Peyer's patch (tissue), 4 donors: ENCODE measurements around the gene PCDHGA11. TPM values are rescaled to one million over a fixed set of nuclear protein-coding genes. Genes with fewer than 3 reads are reported as not detected.
"Not testable (repeated sequence)": the region's sequence is repeated elsewhere in the genome, so short reads cannot be mapped to it uniquely, and the experiment has no call there.

Experiments used
- DNase-seq, 3 donors: peaks; one replicate each; pipeline ENCODE4 v3.0.0-alpha.2; 2017 to 2019
- H3K27ac ChIP-seq, 4 donors: fragments of 200-600 bp; sonication (generic); one replicate each; pipeline ENCODE4 v1.5.1; 2016 to 2019
- H3K27me3 ChIP-seq, 2 donors: fragments of 200-600 bp; sonication (generic); one replicate each; pipeline ENCODE4 v1.5.1; 2019
- H3K36me3 ChIP-seq, 3 donors: fragments of 200-600 bp; sonication (generic); one replicate each; pipeline ENCODE4 v1.5.1; 2016 to 2019
- H3K4me1 ChIP-seq, 4 donors: fragments of 200-600 bp; sonication (generic); one replicate each; pipeline ENCODE4 v1.5.1; 2016 to 2019
- H3K4me3 ChIP-seq, 4 donors: fragments of 200-600 bp; sonication (generic); 1 replicate in 3 of 4; 2 replicates in 1 of 4; pipeline ENCODE4 v1.5.1; 2016 to 2019; ENCODE audit warnings: mild to moderate bottlenecking in 1 of 4
- H3K9me3 ChIP-seq, 4 donors: fragments of 200-600 bp; sonication (generic); one replicate each; pipeline ENCODE4 v1.5.1; 2016 to 2019; ENCODE audit warnings: mild to moderate bottlenecking in 1 of 4
- CTCF ChIP-seq, 6 experiments: fragments of 450-650 bp in 4 of 6; fragments of 200-600 bp in 2 of 6; sonication (generic) in 1 of 6; IDR thresholded peaks; one replicate each; pipeline ENCODE4 v1.5.1; 2017 to 2019; ENCODE audit warnings: antibody characterized with exemption in 6 of 6, mild to moderate bottlenecking in 3 of 6, moderate library complexity in 1 of 6
- POLR2A ChIP-seq, 2 donors: fragments of 450-650 bp; IDR thresholded peaks; one replicate each; pipeline ENCODE4 v1.5.1; 2017; ENCODE audit warnings: antibody characterized with exemption in 2 of 2, mild to moderate bottlenecking in 2 of 2, moderate library complexity in 2 of 2
- total RNA-seq, 4 donors: library from RNA; depleted of rRNA; stranded (reverse); fragments of >200 nt; gene quantifications; one replicate each; pipeline ENCODE4 v1.1.0, GENCODE V29; 2016

PCDHGA11 gene
- total RNA-seq, 4 donors from 2014 or later = 1.1 to 5.0 (median 2.4) TPM

GRCh38 chr5:141430332-141431113, 9.7 kb downstream of the PCDHGA11 start, which contains the start of gene PCDHGA12:
Gene PCDHGA12, plus strand, starts transcription at chr5:141430507. Its CDS starts 253 bp downstream, at chr5:141430760.
- peak in 5 of 6 experiments; percentile 9 to 23 (median 11) for TF ChIP-seq CTCF (IDR thresholded peaks at IDR 0.05)
- TF ChIP-seq POLR2A (IDR thresholded peaks at IDR 0.05) = no peak
- Histone ChIP-seq H3K4me1 (no peaks in the 10 kb centered on the region), H3K36me3 (no peaks in the 10 kb centered on the region), H3K27ac (no peak within 1 kb of the TSS), H3K27me3 (no peaks in the 10 kb centered on the region), H3K9me3 (peaks cover 0 to 84% (median 9%) of the 10 kb centered on the region in 4 donors), H3K4me3 (peak within 1 kb of the TSS in 3 of 4 donors; percentile 16 to 23 (median 21))
- peak in 1 of 3 donors; percentile 40 for DNase-seq

DNA sequence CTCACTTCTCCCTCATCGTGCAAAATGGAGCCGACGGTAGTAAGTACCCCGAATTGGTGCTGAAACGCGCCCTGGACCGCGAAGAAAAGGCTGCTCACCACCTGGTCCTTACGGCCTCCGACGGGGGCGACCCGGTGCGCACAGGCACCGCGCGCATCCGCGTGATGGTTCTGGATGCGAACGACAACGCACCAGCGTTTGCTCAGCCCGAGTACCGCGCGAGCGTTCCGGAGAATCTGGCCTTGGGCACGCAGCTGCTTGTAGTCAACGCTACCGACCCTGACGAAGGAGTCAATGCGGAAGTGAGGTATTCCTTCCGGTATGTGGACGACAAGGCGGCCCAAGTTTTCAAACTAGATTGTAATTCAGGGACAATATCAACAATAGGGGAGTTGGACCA, 10.4 kb downstream of the PCDHGA11 start:
- DNase-seq = no peak
- peak overlapping the region in 2 of 4 donors; percentile 21 to 23 for H3K4me3 ChIP-seq

GRCh38 chr5:141432308-141432707, 11.5 kb downstream of the PCDHGA11 start:
- H3K27ac ChIP-seq, H3K4me3 ChIP-seq, H3K36me3 ChIP-seq, H3K27me3 ChIP-seq, DNase-seq, H3K4me1 ChIP-seq: not testable (repeated sequence)
- H3K9me3 ChIP-seq = peaks cover 0 to 68% (median 9%) of the 10 kb centered on the region in 4 donors

More for the DNA sequence above, 10.4 kb downstream of the PCDHGA11 start:
- Histone ChIP-seq H3K27ac (no peak overlapping the region), H3K4me1 (no peaks in the 10 kb centered on the region), H3K9me3 (peaks cover 0 to 79% (median 9%) of the 10 kb centered on the region in 4 donors), H3K36me3 (no peaks in the 10 kb centered on the region), H3K27me3 (no peaks in the 10 kb centered on the region)
- no peak for TF ChIP-seq CTCF (IDR thresholded peaks at IDR 0.05)
- TF ChIP-seq POLR2A (IDR thresholded peaks at IDR 0.05) = no peak

- H3K4me3 ChIP-seq = not testable (repeated sequence)
Measured at GRCh38 chr5:141432726-141433125, 11.9 kb downstream of the PCDHGA11 start.

DNA sequence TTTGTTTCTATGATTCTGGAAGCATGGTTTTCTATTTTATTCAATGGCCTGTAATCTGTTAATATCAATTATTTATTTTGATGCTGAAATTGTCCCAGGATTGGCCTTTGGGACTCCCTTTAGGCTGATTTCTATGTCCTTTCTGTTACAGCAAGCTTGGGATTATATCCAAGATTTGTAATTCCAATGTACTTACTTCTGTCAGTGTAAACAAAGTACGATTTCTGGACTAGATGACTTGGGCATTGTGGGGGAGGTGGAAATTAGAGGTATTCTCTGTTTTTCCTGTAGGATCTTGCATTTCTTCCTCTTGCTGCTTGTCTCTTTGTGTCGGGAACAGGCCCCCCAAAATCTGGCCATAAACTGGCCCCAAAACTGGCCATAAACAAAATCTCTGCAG, 13.2 kb downstream of the PCDHGA11 start:
- H3K9me3 ChIP-seq = peaks cover 0 to 54% (median 3%) of the 10 kb centered on the region in 4 donors
- no peak for TF ChIP-seq CTCF (IDR thresholded peaks at IDR 0.05)
- no peak for DNase-seq

More at GRCh38 chr5:141432726-141433125, 11.9 kb downstream of the PCDHGA11 start:
- H3K9me3 ChIP-seq = peaks cover 0 to 64% (median 7%) of the 10 kb centered on the region in 4 donors
- DNase-seq, H3K36me3 ChIP-seq, H3K27ac ChIP-seq, H3K27me3 ChIP-seq, H3K4me1 ChIP-seq: not testable (repeated sequence)

DNA sequence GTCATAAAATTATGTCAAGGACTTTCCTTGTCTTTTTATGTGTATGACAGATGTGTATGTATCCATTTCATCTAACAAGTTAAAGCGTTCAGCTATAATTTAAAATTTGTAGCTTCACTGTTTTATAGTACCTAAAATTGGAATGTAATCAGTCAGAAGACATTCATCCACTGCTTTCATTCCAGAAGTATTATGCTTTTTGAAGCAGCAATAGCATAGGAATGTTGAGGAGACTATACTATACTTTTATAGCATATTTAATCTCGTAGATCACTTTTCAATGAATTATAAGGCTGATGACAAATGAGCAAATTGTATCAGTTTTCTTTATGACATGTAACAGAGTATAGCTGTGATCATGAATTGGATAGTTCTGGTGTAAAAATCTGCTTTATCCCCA, 16.4 kb downstream of the PCDHGA11 start:
- no peak for TF ChIP-seq CTCF (IDR thresholded peaks at IDR 0.05)
- no peak for TF ChIP-seq POLR2A (IDR thresholded peaks at IDR 0.05)
- Histone ChIP-seq H3K27ac (no peak overlapping the region), H3K4me1 (no peaks in the 10 kb centered on the region), H3K36me3 (no peaks in the 10 kb centered on the region), H3K9me3 (peaks cover 0 to 44% (median under 1%) of the 10 kb centered on the region in 4 donors), H3K27me3 (no peaks in the 10 kb centered on the region), H3K4me3 (no peak overlapping the region)
- no peak for DNase-seq

More for the DNA sequence above, 13.2 kb downstream of the PCDHGA11 start:
- Histone ChIP-seq H3K4me3 (no peak overlapping the region), H3K27me3 (no peaks in the 10 kb centered on the region), H3K27ac (no peak overlapping the region), H3K4me1 (no peaks in the 10 kb centered on the region), H3K36me3 (no peaks in the 10 kb centered on the region)
